Forelimb muscle (tissue), 1 donor: ENCODE results near the gene BAIAP2L2. TPM values are rescaled to one million over a fixed set of nuclear protein-coding genes. Genes with fewer than 3 reads are reported as not detected.

Source experiments
- DNase-seq: peaks from one replicate; pipeline ENCODE4 v3.0.0-alpha.2; 2013; ENCODE audit warnings: low read depth
- polyA plus RNA-seq: library from polyadenylated mRNA; unstranded; fragments of 120-200 nt; gene quantifications from one replicate; pipeline ENCODE4 v1.2.1, GENCODE V29; 2013; ENCODE audit not compliant: insufficient read length

Gene BAIAP2L2
- polyA plus RNA-seq, 1 donor = 1.2 TPM

GRCh38 chr22:38107692-38108515 lies 2.6 kb downstream of the BAIAP2L2 start:
- no peak for DNase-seq

- DNase-seq = no peak
Measured at GRCh38 chr22:38106814-38107578, 3.5 kb downstream of the BAIAP2L2 start.

- no peak for DNase-seq
Measured at GRCh38 chr22:38104084-38104483, 6.4 kb downstream of the BAIAP2L2 start.

GRCh38 chr22:38103641-38104040 lies 6.8 kb downstream of the BAIAP2L2 start:
- no peak for DNase-seq

- no peak for DNase-seq
Measured at GRCh38 chr22:38098410-38099249, 11.9 kb downstream of the BAIAP2L2 start.

GRCh38 chr22:38097557-38098409 lies 12.7 kb downstream of the BAIAP2L2 start:
- no peak for DNase-seq

- DNase-seq = no peak
Measured at GRCh38 chr22:38097058-38097457, 13.4 kb downstream of the BAIAP2L2 start.

GRCh38 chr22:38089474-38089851 lies 21.0 kb downstream of the BAIAP2L2 start:
- DNase-seq = no peak

- DNase-seq = no peak
Measured at GRCh38 chr22:38088629-38089473, 21.6 kb downstream of the BAIAP2L2 start.

- no peak for DNase-seq
Measured at GRCh38 chr22:38087855-38088254, 22.6 kb downstream of the BAIAP2L2 start.

GRCh38 chr22:38086942-38087341 lies 23.5 kb downstream of the BAIAP2L2 start:
- DNase-seq = no peak

- DNase-seq = no peak
Measured at GRCh38 chr22:38086001-38086845, 24.3 kb downstream of the BAIAP2L2 start.

- DNase-seq = no peak
Measured at GRCh38 chr22:38085501-38085900, 25.0 kb downstream of the BAIAP2L2 start.

- DNase-seq = no peak
Measured at GRCh38 chr22:38085056-38085455, 25.4 kb downstream of the BAIAP2L2 start.

GRCh38 chr22:38083931-38084631 lies 26.4 kb downstream of the BAIAP2L2 start, which contains the start of gene SLC16A8:
Gene SLC16A8, minus strand, starts transcription at chr22:38084184. Its CDS starts 1,311 bp downstream, at chr22:38082873.
- DNase-seq = no peak

GRCh38 chr22:38082986-38083710 lies 27.3 kb downstream of the BAIAP2L2 start:
- DNase-seq = no peak

- no peak for DNase-seq
Measured at GRCh38 chr22:38081941-38082828, 28.3 kb downstream of the BAIAP2L2 start.
